Neural crest cell (in vitro differentiated cells): ENCODE data around the gene PCLO. TPM values are rescaled to one million over a fixed set of nuclear protein-coding genes. Genes with fewer than 3 reads are reported as not detected.

Source experiments
- DNase-seq: peaks from one replicate; pipeline ENCODE4 v3.0.0; 2021; ENCODE audit warnings: low read depth, mixed read lengths, low spot score
- H3K27ac Mint-ChIP-seq: one replicate; pipeline ENCODE4 v1.8.0; 2021; ENCODE audit warnings: mild to moderate bottlenecking, mixed read lengths; ENCODE audit not compliant: unreplicated experiment
- H3K27me3 Mint-ChIP-seq: 2 replicates; pipeline ENCODE4 v1.8.0; 2021; ENCODE audit warnings: low read depth, mild to moderate bottlenecking, mixed read lengths
- H3K36me3 Mint-ChIP-seq: 2 replicates; pipeline ENCODE4 v1.8.0; 2021; ENCODE audit warnings: low read depth, mild to moderate bottlenecking, mixed read lengths
- H3K4me1 Mint-ChIP-seq: 2 replicates; pipeline ENCODE4 v1.8.0; 2021; ENCODE audit warnings: mixed read lengths
- H3K4me3 Mint-ChIP-seq: one replicate; pipeline ENCODE4 v1.8.0; 2021; ENCODE audit warnings: mild to moderate bottlenecking, mixed read lengths
- H3K9me3 Mint-ChIP-seq: 2 replicates; pipeline ENCODE4 v1.8.0; 2021; ENCODE audit warnings: mixed read lengths
- total RNA-seq: library from RNA; stranded (reverse); gene quantifications from 2 replicates; pipeline ENCODE4 v1.2.1, GENCODE V29; 2021
- TF ChIP-seq, protein P1 (sequence below): fragments of 200-600 bp; sonication (generic); conservative IDR thresholded peaks from 2 replicates; pipeline ENCODE4 v1.5.0; 2021; ENCODE audit warnings: antibody characterized with exemption, mild to moderate bottlenecking

Gene PCLO
- total RNA-seq, 1 donor from 2014 or later, result 3.5 TPM

DNA sequence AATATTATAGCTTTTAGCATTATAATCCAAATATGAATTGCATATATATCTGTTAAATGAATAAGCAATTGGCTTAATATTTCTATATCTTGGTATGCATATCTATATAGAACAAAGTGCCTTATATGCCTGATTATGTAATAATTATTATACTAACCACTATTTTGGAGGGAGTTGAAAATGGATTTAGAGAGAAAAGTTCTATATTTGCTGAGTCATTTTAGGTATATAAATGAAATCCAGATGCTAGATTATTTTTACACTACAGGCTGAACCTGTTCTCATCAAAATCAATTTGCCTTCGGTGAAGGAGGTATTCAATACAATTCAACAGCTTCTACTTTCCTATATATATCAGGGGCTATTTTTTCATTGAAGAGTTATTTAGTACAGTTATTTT is 276.4 kb downstream of the PCLO start:
- no peaks in the 10 kb centered on the region for H3K9me3 Mint-ChIP-seq
- H3K27me3 Mint-ChIP-seq, result no peaks in the 10 kb centered on the region
- H3K36me3 Mint-ChIP-seq, result no peaks in the 10 kb centered on the region
- TF ChIP-seq, protein P1, sequence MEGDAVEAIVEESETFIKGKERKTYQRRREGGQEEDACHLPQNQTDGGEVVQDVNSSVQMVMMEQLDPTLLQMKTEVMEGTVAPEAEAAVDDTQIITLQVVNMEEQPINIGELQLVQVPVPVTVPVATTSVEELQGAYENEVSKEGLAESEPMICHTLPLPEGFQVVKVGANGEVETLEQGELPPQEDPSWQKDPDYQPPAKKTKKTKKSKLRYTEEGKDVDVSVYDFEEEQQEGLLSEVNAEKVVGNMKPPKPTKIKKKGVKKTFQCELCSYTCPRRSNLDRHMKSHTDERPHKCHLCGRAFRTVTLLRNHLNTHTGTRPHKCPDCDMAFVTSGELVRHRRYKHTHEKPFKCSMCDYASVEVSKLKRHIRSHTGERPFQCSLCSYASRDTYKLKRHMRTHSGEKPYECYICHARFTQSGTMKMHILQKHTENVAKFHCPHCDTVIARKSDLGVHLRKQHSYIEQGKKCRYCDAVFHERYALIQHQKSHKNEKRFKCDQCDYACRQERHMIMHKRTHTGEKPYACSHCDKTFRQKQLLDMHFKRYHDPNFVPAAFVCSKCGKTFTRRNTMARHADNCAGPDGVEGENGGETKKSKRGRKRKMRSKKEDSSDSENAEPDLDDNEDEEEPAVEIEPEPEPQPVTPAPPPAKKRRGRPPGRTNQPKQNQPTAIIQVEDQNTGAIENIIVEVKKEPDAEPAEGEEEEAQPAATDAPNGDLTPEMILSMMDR, result no peak
- no peaks in the 10 kb centered on the region for H3K4me1 Mint-ChIP-seq
- no peak overlapping the region for H3K27ac Mint-ChIP-seq
- no peak overlapping the region for H3K4me3 Mint-ChIP-seq
- DNase-seq, result no peak

DNA sequence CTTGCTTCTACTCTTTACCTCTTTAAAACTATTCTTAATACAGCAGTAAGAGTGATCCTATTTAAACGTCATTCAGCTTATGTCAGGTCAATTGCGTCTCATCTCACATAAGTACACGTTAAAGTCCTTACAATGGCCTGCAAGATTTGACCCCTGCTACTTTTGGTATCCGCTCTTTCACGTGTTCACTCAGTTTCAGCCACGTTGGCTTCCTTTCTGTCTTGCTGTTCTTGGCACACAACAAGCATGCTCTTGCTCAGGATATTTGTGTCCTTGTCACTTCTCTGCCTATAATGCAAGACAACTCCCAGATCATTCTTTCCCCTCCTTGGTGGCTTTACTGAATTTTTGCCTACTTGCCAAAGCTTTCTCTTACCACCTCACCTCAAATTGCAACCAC is 296.8 kb downstream of the PCLO start:
- no peaks in the 10 kb centered on the region for H3K4me1 Mint-ChIP-seq
- no peaks in the 10 kb centered on the region for H3K36me3 Mint-ChIP-seq
- H3K27ac Mint-ChIP-seq, result no peak overlapping the region

DNA sequence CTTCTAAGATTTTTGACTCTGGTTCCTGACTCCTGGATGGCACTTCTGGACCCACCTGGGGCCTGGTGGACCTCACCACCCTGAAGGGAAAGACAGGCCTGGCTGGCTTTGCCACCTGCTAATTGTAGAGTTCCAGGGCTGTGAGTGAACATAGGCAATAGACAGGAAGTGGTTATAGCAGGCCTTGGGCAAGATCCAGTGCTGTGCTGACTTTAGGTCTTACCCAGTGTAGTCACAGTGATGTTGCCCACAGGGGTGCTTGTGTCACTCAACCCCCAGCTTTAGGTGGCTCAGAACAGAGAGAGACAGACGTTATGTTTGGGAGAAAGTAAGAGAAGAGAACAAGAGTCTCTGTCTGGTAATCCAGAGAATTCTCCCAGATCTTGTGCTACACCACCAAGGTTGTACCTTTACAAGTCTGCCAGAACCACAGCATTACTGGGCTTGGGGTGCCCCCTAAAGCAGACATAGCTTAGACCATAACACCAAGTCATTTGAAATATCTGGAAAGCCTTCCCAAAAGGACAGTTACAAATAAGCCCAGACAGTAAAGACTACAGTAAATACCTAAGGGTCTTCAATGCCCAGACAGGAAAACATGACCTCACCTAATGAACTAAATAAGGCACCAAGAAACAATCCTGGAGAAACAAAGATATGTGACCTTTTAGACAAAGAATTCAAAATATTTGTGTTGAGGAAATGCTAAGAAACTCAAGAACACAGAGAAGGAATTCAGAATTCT is 303.4 kb downstream of the PCLO start:
- Mint-ChIP-seq H3K4me3 (no peak overlapping the region), H3K9me3 (no peaks in the 10 kb centered on the region), H3K27ac (no peak overlapping the region), H3K4me1 (no peaks in the 10 kb centered on the region), H3K36me3 (no peaks in the 10 kb centered on the region), H3K27me3 (no peaks in the 10 kb centered on the region)
- TF ChIP-seq, protein P1, result no peak
- no peak for DNase-seq

More for the DNA sequence above, 296.8 kb downstream of the PCLO start:
- H3K4me3 Mint-ChIP-seq, result no peak overlapping the region
- DNase-seq, result no peak
- no peaks in the 10 kb centered on the region for H3K27me3 Mint-ChIP-seq
- TF ChIP-seq, protein P1, result no peak
- no peaks in the 10 kb centered on the region for H3K9me3 Mint-ChIP-seq

DNA sequence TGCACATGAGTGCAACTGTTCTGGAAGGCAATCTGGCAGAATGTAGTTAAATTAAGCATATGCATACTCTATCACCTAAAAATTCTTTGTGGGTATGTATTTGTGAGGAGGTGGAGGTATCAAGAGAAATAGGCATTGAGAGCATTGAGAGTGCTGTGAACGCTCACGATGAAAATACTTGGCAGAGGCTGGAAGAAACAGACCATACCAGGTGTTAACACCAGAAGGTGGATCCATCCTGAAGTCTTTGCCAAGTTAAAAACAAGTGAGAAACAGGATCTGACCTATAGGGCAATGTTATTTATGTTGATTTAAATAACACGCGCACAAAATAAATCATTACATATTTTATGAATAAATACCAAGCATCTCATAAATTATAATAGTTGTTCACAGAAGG is 311.6 kb downstream of the PCLO start:
- Mint-ChIP-seq H3K27me3 (no peaks in the 10 kb centered on the region), H3K4me1 (no peaks in the 10 kb centered on the region), H3K9me3 (no peaks in the 10 kb centered on the region), H3K27ac (no peak overlapping the region), H3K36me3 (no peaks in the 10 kb centered on the region), H3K4me3 (no peak overlapping the region)
- DNase-seq, result no peak
- TF ChIP-seq, protein P1, result no peak

DNA sequence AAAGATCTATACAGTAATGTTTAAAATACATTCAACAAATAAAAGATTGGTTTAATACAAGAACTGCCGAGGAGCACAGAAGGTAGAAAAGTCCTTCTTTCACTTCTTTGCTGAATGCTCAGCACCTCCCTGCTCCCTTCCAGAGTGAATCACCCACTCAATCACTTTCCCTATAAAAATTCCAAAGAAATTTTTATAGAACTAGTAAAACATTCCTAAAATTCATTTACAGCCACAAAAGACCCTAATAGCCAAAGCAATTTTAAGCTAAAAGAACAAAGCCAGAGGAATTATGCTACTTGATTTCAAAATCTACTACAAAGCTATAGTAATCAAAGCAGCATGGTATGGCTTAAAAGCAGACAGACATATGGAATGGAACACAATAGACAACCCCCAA is 320.9 kb downstream of the PCLO start:
- Mint-ChIP-seq H3K36me3 (peaks cover 2% of the 10 kb centered on the region), H3K9me3 (peaks cover 3% of the 10 kb centered on the region), H3K27me3 (no peaks in the 10 kb centered on the region), H3K4me1 (peaks cover 26% of the 10 kb centered on the region), H3K4me3 (no peak overlapping the region), H3K27ac (no peak overlapping the region)
- TF ChIP-seq, protein P1, result no peak
- no peak for DNase-seq
